ENCODE data around the gene RFLNA.
"Not testable (repeated sequence)": the region's sequence is repeated elsewhere in the genome, so short reads cannot be mapped to it uniquely, and the experiment has no call there.

Gene RFLNA

DNA sequence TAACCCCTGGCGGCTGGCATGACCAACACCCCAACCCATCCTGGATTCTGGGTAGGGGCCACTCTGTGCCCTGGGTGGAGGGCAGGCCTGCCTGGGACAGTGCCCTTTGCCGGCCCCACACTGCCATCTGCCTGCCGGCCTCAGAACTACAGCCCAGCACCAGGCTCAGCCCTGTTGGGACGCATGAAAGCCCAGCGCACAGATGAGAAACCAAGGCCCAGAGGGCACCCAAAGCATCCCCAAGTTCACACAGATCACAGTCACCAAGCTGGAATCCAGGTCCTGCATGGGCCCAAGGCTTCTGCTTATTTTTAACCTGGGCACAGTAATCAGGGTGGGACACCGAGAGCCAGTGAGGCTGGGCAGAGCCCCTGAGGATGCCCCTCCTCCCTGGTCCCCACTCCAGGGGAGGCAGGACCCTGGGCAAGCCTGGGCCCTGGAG lies 26.2 kb downstream of the RFLNA start:
- H3K4me2 ChIP-seq (ENCODE audit: low read depth, low read length): no peak overlapping the region
- H3K9me3 ChIP-seq (replicated peaks; ENCODE audit: insufficient read depth, low read length): no peaks in the 10 kb centered on the region
- H2AFZ ChIP-seq (ENCODE audit: low read length): no peak overlapping the region
- no peak overlapping the region for H3K9ac ChIP-seq (ENCODE audit: low read length)
- peak; percentile 21 for DNase-seq
- no peaks in the 10 kb centered on the region for H3K27me3 ChIP-seq (replicated peaks; ENCODE audit: insufficient read depth, low read length)
- H3K27ac ChIP-seq (ENCODE audit: low read length): no peak overlapping the region
- H3K36me3 ChIP-seq (replicated peaks; ENCODE audit: insufficient read depth, low read length): no peaks in the 10 kb centered on the region
- H3F3A ChIP-seq (ENCODE audit: insufficient read depth, low read length): no peaks in the 10 kb centered on the region
- H3K79me2 ChIP-seq (ENCODE audit: low read length): no peaks in the 10 kb centered on the region
- H3K9me2 ChIP-seq (replicated peaks; ENCODE audit: insufficient read depth, low read length): no peaks in the 10 kb centered on the region
- H4K20me1 ChIP-seq (ENCODE audit: insufficient read depth, low read length): no peaks in the 10 kb centered on the region
- H3K4me3 ChIP-seq (ENCODE audit: low read length): no peak overlapping the region
- H3K4me1 ChIP-seq (ENCODE audit: low read length): no peaks in the 10 kb centered on the region
- no peak for TF ChIP-seq EZH2 (optimal IDR thresholded peaks at IDR 0.05; ENCODE audit: low read depth, low read length)
- TF ChIP-seq, protein P1, sequence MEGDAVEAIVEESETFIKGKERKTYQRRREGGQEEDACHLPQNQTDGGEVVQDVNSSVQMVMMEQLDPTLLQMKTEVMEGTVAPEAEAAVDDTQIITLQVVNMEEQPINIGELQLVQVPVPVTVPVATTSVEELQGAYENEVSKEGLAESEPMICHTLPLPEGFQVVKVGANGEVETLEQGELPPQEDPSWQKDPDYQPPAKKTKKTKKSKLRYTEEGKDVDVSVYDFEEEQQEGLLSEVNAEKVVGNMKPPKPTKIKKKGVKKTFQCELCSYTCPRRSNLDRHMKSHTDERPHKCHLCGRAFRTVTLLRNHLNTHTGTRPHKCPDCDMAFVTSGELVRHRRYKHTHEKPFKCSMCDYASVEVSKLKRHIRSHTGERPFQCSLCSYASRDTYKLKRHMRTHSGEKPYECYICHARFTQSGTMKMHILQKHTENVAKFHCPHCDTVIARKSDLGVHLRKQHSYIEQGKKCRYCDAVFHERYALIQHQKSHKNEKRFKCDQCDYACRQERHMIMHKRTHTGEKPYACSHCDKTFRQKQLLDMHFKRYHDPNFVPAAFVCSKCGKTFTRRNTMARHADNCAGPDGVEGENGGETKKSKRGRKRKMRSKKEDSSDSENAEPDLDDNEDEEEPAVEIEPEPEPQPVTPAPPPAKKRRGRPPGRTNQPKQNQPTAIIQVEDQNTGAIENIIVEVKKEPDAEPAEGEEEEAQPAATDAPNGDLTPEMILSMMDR (IDR thresholded peaks at IDR 0.05; ENCODE audit: low read length): peak; percentile 73

DNA sequence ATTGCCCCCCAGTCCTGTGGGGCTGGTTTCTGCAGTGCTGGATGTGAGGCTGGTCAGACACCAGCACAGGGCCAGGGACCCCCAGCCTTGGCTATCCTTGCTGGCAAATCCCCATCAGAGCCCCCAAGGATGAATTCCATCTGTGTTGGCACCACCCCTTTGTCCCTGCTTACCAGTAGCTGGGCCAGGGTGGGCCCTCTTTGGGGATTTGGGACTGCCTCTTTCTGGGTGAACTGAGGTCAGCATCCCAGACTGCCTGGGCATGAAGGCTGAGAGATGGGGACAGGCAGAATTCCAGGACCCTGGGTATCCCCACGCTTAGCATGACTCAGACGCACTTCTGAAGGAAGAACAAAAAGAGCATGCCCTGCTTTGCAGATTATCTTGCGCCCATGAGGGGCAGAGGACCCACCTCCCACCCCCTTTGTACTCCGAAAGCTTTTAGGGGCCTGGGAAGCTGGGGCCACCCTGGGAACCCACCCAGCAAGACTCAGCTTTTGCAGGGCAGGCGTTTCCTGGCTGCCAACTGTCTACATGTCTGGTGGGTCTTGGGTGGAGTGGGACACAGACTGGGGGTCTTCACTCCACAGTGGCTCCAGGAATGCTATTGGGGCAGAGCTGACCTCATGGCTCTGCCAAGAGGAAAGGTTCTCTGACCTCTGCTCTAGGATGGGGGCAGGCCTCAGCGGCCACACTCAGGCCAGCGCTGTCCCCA lies 26.8 kb downstream of the RFLNA start:
- no peak for TF ChIP-seq EZH2 (optimal IDR thresholded peaks at IDR 0.05; ENCODE audit: low read depth, low read length)
- no peak for TF ChIP-seq EZH2phosphoT487 (IDR thresholded peaks at IDR 0.05; ENCODE audit: low read length)
- TF ChIP-seq, protein P1 (IDR thresholded peaks at IDR 0.05; ENCODE audit: low read length): no peak
- DNase-seq: no peak
- H3K36me3 ChIP-seq (replicated peaks; ENCODE audit: insufficient read depth, low read length): no peaks in the 10 kb centered on the region
- H3K9ac ChIP-seq (ENCODE audit: low read length): no peak overlapping the region
- no peak overlapping the region for H3K27ac ChIP-seq (ENCODE audit: low read length)
- no peaks in the 10 kb centered on the region for H3F3A ChIP-seq (ENCODE audit: insufficient read depth, low read length)
- H2AFZ ChIP-seq (ENCODE audit: low read length): no peak overlapping the region
- H3K9me3 ChIP-seq (replicated peaks; ENCODE audit: insufficient read depth, low read length): no peaks in the 10 kb centered on the region
- no peak overlapping the region for H3K4me2 ChIP-seq (ENCODE audit: low read depth, low read length)
- no peaks in the 10 kb centered on the region for H4K20me1 ChIP-seq (ENCODE audit: insufficient read depth, low read length)
- H3K79me2 ChIP-seq (ENCODE audit: low read length): no peaks in the 10 kb centered on the region
- H3K27me3 ChIP-seq (replicated peaks; ENCODE audit: insufficient read depth, low read length): no peaks in the 10 kb centered on the region
- no peaks in the 10 kb centered on the region for H3K9me2 ChIP-seq (replicated peaks; ENCODE audit: insufficient read depth, low read length)
- H3K4me1 ChIP-seq (ENCODE audit: low read length): no peaks in the 10 kb centered on the region
- H3K4me3 ChIP-seq (ENCODE audit: low read length): no peak overlapping the region

DNA sequence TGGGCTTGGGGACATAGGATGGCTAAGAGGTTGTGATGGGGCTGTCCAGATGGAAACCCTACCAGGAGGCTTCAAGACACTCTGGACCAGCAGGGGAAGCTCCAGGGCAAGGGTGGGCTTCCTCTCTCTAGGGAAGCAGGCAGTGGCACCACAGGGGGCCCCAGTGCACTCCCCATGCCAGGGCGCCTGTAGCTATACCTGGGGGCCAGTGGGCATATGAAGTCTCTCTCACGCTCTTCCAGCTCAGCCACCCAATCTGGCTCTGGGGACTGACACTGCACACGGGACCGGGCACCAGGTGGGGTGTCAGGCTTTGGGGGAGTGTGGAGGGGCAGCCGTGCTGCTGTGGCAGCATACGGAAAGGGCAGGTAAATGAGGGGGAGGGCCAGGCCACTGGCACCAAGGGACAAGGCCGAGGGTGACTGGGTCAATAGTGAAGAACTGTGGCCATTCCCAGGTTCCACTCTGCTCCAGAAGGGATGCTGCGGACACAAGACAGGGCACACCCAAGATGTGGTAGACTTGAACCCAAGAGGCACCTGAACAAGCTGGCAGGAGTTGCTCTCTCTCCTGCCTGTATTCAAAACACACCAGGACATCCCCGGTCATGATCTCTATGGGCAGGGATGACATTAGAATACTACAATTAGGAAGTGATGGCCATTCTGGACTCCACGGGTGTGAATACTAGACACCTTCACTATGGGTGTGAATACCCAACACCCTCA lies 27.5 kb downstream of the RFLNA start:
- Histone ChIP-seq H3K4me3 (ENCODE audit: low read length) (no peak overlapping the region), H3K27ac (ENCODE audit: low read length) (no peak overlapping the region), H3K9ac (ENCODE audit: low read length) (no peak overlapping the region), H3F3A (ENCODE audit: insufficient read depth, low read length) (no peaks in the 10 kb centered on the region), H4K20me1 (ENCODE audit: insufficient read depth, low read length) (no peaks in the 10 kb centered on the region), H3K27me3 (replicated peaks; ENCODE audit: insufficient read depth, low read length) (no peaks in the 10 kb centered on the region), H3K4me2 (ENCODE audit: low read depth, low read length) (no peak overlapping the region), H2AFZ (ENCODE audit: low read length) (no peak overlapping the region), H3K79me2 (ENCODE audit: low read length) (no peaks in the 10 kb centered on the region), H3K9me3 (replicated peaks; ENCODE audit: insufficient read depth, low read length) (no peaks in the 10 kb centered on the region), H3K9me2 (replicated peaks; ENCODE audit: insufficient read depth, low read length) (no peaks in the 10 kb centered on the region), H3K4me1 (ENCODE audit: low read length) (no peaks in the 10 kb centered on the region), H3K36me3 (replicated peaks; ENCODE audit: insufficient read depth, low read length) (no peaks in the 10 kb centered on the region)
- TF ChIP-seq, protein P1 (IDR thresholded peaks at IDR 0.05; ENCODE audit: low read length): no peak
- TF ChIP-seq EZH2 (optimal IDR thresholded peaks at IDR 0.05; ENCODE audit: low read depth, low read length) (no peak), EZH2phosphoT487 (IDR thresholded peaks at IDR 0.05; ENCODE audit: low read length) (no peak)
- no peak for DNase-seq

DNA sequence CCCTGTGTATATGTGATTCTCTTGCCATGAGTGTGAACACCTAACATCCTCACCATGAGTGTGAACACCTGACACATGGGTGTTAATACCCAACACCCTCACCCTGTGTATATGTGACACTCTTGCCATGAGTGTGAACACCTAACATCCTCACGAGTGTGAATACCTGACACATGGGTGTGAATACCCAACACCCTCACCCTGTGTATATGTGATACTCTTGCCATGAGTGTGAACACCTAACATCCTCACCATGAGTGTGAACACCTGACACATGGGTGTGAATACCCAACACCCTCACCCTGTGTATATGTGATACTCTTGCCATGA lies 28.1 kb downstream of the RFLNA start:
- not testable (repeated sequence) for H3K27ac ChIP-seq (ENCODE audit: low read length); H3K9ac ChIP-seq (ENCODE audit: low read length); H3K9me2 ChIP-seq (replicated peaks; ENCODE audit: insufficient read depth, low read length); H3K4me2 ChIP-seq (ENCODE audit: low read depth, low read length); H3K79me2 ChIP-seq (ENCODE audit: low read length); H3K9me3 ChIP-seq (replicated peaks; ENCODE audit: insufficient read depth, low read length); H2AFZ ChIP-seq (ENCODE audit: low read length); H3K36me3 ChIP-seq (replicated peaks; ENCODE audit: insufficient read depth, low read length); H4K20me1 ChIP-seq (ENCODE audit: insufficient read depth, low read length); DNase-seq; H3K27me3 ChIP-seq (replicated peaks; ENCODE audit: insufficient read depth, low read length); H3F3A ChIP-seq (ENCODE audit: insufficient read depth, low read length); H3K4me1 ChIP-seq (ENCODE audit: low read length); H3K4me3 ChIP-seq (ENCODE audit: low read length)
